ENCODE data around the gene OTUB2.

Gene OTUB2

GRCh38 chr14:93987815-93988476 lies 38.2 kb upstream of the OTUB2 start:
- TF ChIP-seq CTCF (IDR thresholded peaks at IDR 0.05; ENCODE audit: low read length) (no peak), EZH2 (IDR thresholded peaks at IDR 0.05; ENCODE audit: borderline replicate concordance, low read length) (no peak)
- Histone ChIP-seq H3K9ac (ENCODE audit: low read length) (no peak overlapping the region), H3K4me3 (ENCODE audit: low read depth, low read length, poor library complexity, severe bottlenecking) (no peak overlapping the region), H4K20me1 (ENCODE audit: insufficient read depth, low read length) (no peaks in the 10 kb centered on the region), H3K4me1 (ENCODE audit: insufficient read depth, low read length, severe bottlenecking) (peaks cover 13% of the 10 kb centered on the region), H3K79me2 (ENCODE audit: insufficient read depth, low read length) (no peaks in the 10 kb centered on the region), H3K27ac (ENCODE audit: low read depth, low read length, poor library complexity, severe bottlenecking) (no peak overlapping the region), H2AFZ (ENCODE audit: low read length) (no peak overlapping the region), H3K27me3 (ENCODE audit: insufficient read depth, low read length) (no peaks in the 10 kb centered on the region), H3K9me2 (ENCODE audit: low read depth, low read length) (no peaks in the 10 kb centered on the region), H3K4me2 (ENCODE audit: low read length) (no peak overlapping the region), H3F3A (ENCODE audit: insufficient read depth, low read length) (no peaks in the 10 kb centered on the region), H3K36me3 (ENCODE audit: insufficient read depth, low read length) (no peaks in the 10 kb centered on the region), H3K9me3 (ENCODE audit: low read length) (no peaks in the 10 kb centered on the region)

- no peaks in the 10 kb centered on the region for H4K20me1 ChIP-seq (ENCODE audit: insufficient read depth, low read length)
- TF ChIP-seq EZH2 (IDR thresholded peaks at IDR 0.05; ENCODE audit: borderline replicate concordance, low read length) (no peak), CTCF (IDR thresholded peaks at IDR 0.05; ENCODE audit: low read length) (no peak)
- H3F3A ChIP-seq (ENCODE audit: insufficient read depth, low read length) = no peaks in the 10 kb centered on the region
- no peaks in the 10 kb centered on the region for H3K27me3 ChIP-seq (ENCODE audit: insufficient read depth, low read length)
- no peaks in the 10 kb centered on the region for H3K79me2 ChIP-seq (ENCODE audit: insufficient read depth, low read length)
- no peaks in the 10 kb centered on the region for H3K36me3 ChIP-seq (ENCODE audit: insufficient read depth, low read length)
- H3K9me3 ChIP-seq (ENCODE audit: low read length) = no peaks in the 10 kb centered on the region
- no peak overlapping the region for H3K27ac ChIP-seq (ENCODE audit: low read depth, low read length, poor library complexity, severe bottlenecking)
- peaks cover 10% of the 10 kb centered on the region for H3K4me1 ChIP-seq (ENCODE audit: insufficient read depth, low read length, severe bottlenecking)
- H2AFZ ChIP-seq (ENCODE audit: low read length) = no peak overlapping the region
- no peaks in the 10 kb centered on the region for H3K9me2 ChIP-seq (ENCODE audit: low read depth, low read length)
- H3K4me3 ChIP-seq (ENCODE audit: low read depth, low read length, poor library complexity, severe bottlenecking) = no peak overlapping the region
- no peak overlapping the region for H3K4me2 ChIP-seq (ENCODE audit: low read length)
- no peak overlapping the region for H3K9ac ChIP-seq (ENCODE audit: low read length)
Measured at GRCh38 chr14:93989939-93990338, 36.2 kb upstream of the OTUB2 start.

- H3K4me2 ChIP-seq (ENCODE audit: low read length) = no peak overlapping the region
- no peaks in the 10 kb centered on the region for H3K9me3 ChIP-seq (ENCODE audit: low read length)
- no peak overlapping the region for H3K4me3 ChIP-seq (ENCODE audit: low read depth, low read length, poor library complexity, severe bottlenecking)
- no peaks in the 10 kb centered on the region for H3K79me2 ChIP-seq (ENCODE audit: insufficient read depth, low read length)
- H3K27me3 ChIP-seq (ENCODE audit: insufficient read depth, low read length) = no peaks in the 10 kb centered on the region
- no peak overlapping the region for H2AFZ ChIP-seq (ENCODE audit: low read length)
- no peak overlapping the region for H3K27ac ChIP-seq (ENCODE audit: low read depth, low read length, poor library complexity, severe bottlenecking)
- H3F3A ChIP-seq (ENCODE audit: insufficient read depth, low read length) = no peaks in the 10 kb centered on the region
- H3K36me3 ChIP-seq (ENCODE audit: insufficient read depth, low read length) = no peaks in the 10 kb centered on the region
- H3K9me2 ChIP-seq (ENCODE audit: low read depth, low read length) = no peaks in the 10 kb centered on the region
- no peak overlapping the region for H3K9ac ChIP-seq (ENCODE audit: low read length)
- no peak for TF ChIP-seq EZH2 (IDR thresholded peaks at IDR 0.05; ENCODE audit: borderline replicate concordance, low read length)
- no peak for TF ChIP-seq CTCF (IDR thresholded peaks at IDR 0.05; ENCODE audit: low read length)
- H3K4me1 ChIP-seq (ENCODE audit: insufficient read depth, low read length, severe bottlenecking) = no peaks in the 10 kb centered on the region
- no peaks in the 10 kb centered on the region for H4K20me1 ChIP-seq (ENCODE audit: insufficient read depth, low read length)
Measured at GRCh38 chr14:93991212-93991611, 34.9 kb upstream of the OTUB2 start.
